ENCODE results near the gene CERKL.

The CERKL gene

DNA sequence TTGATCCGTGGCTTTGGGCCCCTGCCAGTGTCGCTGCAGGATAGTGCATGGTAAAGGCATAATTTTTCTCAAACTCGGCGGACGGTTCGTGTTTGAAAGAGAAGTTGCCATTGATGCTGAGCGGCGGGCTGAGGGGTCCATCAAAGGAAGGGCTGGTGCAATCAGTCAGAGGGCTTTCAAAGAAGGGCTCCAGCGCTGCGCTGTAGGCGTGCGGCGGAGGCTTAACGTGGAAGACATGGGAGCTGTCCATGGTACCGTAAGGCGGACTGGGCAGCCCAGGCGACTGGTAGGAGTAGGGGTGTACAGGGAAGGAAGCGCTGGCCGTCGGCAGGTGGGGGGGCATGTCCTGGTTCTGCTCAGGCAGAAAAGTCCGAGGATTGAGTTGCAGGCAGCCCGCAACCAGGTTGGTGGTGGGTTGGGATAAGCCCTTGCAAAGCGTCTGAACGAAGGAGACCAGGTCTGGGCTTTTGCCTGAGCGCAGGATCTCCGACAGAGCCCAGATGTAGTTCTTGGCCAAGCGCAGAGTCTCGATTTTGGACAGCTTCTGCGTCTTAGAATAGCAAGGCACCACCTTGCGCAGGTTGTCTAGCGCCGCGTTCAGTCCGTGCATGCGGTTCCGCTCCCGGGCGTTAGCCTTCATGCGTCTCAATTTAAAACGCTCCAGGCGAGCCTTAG is 21.1 kb upstream of the CERKL start:
- ATAC-seq (peak; percentile 70), DNase-seq (peak; percentile 72)

DNA sequence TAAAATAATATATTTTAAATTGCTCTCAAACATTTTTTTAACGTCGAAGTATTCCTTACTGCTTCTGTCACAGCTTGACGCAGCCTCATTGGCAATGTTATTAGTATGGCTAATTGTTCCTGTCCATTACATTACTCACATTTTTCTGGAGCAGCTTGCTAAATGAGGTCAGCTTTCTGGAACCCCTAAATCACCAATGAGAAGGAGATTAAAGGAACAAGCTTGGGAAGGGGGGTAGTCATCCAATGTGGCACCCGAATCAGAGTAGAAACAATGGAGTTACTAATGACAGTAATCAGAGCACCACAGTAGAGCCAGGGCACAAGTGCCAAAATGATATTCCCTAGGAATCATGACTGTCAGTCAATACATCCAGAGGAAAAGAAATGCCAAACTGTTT is 18.3 kb upstream of the CERKL start:
- no peak for ATAC-seq
- no peak for DNase-seq

DNA sequence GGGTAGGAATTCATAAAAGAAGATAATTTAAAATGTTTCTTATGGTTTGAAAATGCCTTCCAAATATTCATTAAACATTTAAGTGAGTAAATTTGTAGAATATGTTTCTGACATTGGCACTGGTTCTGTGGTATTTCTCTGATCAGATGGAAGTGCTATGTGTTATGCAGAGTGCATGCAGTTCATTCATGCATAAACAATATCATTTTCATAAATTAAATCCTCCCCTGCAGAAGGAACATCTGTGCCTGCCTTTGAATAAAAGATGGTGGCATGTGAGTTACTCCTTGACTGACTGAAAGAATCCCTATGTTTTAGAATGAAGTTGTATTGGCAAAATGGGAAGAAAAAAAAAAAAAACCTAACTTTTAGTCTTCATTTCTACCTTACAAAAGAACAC is 17.6 kb upstream of the CERKL start:
- DNase-seq (no peak), ATAC-seq (no peak)

DNA sequence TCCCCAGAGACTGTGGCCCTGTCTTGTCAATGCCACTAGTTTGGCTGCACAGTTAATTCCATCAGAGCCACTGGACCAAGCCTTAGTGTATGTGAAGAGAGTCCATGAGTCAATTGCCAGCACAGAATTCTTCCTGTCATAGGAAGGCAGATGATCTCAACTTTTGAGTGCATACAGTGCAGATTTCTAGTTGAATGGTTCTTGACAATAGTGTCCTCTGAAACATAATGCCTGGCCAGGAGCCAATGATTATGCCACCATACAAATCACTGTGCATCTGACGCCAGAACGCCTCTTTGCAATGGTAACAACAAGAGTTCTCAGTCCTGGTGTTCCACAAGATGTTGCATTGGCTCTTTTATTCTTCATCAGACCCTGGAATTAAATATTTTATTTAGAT is 16.3 kb upstream of the CERKL start:
- ATAC-seq: no peak

DNA sequence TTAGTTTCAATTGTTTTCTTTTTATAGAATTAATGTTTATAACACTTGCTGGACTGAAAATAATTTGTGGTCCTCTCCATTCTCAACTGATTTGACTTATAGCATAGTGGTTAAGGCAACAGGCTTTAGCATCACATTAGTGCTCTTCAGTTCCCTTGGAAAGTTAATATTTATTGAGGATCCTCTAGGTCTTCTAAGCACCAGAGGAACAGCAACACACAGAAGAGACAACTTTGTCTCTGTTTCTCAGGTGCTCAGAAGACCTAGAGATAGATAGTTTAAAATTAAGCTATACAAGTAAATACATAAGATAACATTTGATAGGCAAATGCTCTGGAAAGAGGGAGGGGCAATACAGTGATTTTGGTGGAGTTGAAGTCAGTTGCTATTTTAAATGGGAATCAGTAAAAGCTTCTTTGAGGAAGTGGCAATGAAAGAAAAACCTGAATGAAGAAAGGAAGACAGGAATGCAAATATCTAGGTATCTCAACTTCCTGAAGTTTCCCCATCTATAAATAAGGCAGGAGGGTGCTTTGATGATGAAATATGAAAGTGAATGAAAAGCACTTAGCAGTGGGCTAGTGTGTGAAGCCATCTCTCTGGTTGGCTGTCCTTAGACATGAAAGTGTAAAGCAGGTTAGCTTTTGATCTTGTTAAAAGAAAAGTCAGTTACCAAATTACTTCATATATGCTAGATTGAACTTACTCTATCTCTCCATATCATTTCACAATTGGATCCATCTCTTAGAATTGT is 15.5 kb upstream of the CERKL start:
- ATAC-seq (no peak), DNase-seq (no peak)

More for the DNA sequence above, 16.3 kb upstream of the CERKL start:
- no peak for DNase-seq

DNA sequence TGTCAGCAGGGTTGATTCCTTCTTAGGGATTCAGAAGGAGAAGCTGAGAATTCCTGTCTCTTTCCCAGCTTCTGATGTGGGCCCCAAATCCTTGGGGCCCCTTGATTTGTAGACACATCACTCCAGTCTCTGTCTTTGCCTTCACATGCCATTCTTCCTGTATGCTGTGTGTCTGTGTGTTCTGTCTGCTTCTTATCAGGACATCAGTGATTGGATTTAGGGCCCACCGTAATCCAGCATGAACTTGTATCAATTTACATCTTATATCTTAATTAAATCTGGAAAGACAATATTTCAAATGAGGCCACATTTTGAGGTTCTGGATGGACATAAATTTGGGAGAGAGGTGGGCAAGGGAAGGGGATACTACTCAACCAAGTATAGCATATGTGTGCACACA is 13.7 kb upstream of the CERKL start:
- DNase-seq: no peak
- ATAC-seq: no peak

DNA sequence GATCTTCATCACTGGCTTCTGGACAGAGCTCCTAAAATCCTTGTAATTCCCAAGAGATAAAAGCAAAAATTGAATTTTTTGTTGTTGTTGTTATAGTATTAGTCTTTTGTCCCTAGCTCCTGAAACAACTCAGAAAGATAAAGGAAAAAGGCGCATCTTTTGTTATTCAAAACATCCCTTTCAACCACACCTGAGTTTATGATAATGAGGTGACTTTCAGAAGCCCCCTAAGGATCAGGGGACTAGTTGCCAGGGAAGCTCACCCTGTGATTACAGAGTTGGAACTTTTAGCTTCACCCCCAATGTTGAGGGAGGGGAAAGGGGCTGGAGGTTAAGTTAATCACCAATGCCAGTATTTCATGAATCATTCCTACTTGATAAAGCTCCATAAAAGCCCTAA is 10.3 kb upstream of the CERKL start:
- ATAC-seq (no peak), DNase-seq (no peak)

DNA sequence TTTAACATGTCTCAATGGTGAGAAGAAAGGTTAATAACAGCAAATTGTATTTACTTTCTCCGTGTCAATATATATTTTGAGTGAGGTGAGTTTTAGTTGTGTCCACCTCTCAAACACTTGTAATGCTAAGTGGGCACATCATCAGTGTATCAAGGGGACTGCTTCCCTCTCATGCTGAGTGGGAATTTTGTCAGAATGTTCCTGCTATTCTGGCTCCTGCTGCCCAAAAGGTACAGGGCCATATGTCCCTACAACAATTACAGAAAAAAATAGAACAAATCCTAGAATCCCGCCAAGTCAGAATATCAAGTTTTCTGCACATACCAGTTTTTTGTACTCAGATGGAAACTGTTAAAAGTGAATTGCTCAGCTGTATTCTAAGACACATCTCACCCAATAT is 5.4 kb upstream of the CERKL start:
- no peak for ATAC-seq
- DNase-seq: no peak

DNA sequence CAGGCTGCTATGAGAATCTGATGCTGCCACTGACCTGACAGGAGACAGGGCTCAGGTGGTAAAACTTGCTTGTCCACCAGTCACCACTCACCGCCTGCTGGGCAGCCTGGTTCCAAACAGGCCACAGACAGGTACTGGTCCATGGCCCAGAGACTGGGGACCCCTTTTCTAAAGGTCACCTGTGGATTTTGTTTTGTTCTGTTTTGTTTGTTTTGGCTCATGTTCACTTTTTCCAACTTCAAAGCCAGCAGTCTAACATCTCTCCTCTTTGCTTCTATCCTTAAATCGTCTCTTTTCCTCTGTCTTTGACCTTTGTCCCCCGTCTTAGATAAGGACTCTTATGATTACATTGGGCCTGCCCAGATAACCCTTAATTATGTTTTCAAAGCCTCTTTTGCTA is 3.3 kb upstream of the CERKL start:
- DNase-seq (no peak), ATAC-seq (no peak)

DNA sequence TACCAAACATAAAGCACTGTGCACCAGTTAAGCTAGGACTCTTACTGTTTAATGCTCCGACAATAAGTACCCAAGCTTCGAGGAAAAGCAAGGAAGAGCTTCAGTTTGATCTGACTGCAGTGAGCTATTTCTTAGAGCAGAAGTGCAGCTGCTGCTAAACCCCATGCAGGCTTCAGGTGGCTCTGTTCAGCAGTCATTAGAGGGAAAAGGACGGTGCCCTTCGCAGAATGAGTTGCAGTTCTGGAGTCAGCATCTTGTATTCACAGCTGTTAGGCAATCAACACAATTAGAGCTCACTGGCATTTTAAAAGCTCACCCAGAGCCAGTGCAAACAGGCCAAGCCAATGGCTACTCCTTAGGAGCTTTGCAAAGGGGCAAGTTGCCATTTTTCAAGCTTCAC is 1.5 kb upstream of the CERKL start:
- ATAC-seq: no peak
- no peak for DNase-seq

DNA sequence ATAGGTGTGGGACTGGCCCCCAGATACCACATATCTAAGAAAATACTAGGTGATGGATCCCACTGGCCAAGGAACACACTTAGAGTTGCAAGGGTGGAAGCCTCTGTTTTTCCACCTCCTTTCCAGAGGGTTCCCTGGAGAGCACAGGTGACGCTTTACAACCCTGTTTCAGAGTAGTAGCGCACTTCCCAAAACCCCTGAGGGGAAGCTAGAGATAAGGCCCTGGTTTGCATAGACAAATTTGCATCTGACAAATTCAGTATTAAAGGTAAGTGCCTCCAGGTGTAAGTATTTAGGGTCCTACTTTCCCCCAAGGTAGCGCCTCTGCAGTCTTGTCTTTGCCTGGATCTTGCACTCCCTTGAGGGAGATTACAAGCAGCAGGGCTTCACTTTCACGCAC is 474 bp upstream of the CERKL start:
- no peak for DNase-seq
- no peak for ATAC-seq

DNA sequence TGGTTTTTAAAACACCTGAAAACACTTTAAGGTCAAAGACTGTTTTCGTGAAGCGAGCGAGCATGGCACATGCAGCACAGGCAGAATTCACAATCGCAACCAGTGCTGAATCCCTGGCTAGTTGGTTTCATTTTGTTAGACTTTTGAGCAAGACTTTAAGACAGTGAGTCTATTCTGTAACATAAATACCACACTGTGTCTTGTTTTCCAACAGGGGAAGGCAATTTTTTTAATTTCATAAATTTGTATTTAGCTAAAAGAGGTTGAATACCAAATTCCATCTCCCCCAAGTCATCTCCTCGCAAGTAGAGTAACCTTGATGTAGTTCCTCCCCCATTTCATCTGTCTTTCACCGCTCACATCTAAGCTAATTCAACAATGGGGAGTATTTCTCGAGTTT is 1.4 kb downstream of the CERKL start:
- ATAC-seq: no peak
- DNase-seq: no peak

DNA sequence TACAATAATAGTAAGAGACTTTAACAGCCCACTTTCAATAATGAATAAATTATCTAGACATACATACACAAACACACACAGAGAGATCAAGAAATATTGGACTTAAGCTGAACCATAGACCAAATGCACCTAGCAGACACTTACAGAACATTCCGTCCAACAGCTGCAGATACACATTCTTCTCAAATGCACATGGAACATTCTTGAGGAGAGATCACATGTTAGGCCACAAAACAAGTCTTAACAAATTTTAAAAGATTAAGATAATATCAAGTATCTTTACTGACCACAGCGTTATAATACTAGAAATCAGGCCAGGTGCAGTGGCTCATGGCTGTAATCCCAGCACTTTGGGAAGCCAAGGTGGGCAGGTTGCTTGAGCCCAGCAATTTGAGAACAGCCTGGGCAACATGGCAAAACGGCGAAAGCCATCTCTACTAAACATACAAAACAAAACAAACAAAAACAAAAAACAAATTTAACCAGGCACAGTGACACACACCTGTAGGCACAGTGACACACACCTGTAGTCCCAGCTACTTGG is 7.4 kb downstream of the CERKL start:
- ATAC-seq (no peak), DNase-seq (no peak)

DNA sequence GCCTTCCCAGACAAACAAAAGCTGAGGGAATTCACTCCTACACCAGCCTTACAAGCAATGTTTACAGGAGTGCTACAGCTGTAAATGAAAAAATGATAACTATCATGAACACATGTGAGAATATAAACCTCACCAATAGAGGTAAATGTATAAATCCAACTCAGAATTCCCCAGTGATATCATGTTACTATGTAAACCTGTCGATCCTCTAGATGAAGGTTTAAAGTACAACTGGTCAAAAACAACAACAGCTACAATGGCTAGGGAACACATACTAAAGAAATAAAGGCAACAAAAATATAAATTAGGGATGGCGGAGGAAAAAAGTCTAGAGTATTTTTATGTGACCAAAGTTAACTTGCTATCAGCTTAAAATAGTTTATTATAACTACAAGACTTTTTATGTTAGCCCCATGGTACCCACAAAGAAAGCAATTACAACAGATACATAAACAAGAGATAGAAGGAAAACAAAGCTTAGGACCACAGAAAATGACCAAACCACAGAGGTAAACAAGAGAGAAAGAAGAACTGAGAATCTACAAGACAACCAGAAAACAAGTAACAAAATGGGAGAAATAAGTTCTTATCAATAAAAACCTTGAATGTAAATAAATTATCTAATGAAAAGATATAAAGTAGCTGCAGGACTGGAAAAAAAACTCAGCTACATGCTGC is 8.3 kb downstream of the CERKL start:
- no peak for ATAC-seq

DNA sequence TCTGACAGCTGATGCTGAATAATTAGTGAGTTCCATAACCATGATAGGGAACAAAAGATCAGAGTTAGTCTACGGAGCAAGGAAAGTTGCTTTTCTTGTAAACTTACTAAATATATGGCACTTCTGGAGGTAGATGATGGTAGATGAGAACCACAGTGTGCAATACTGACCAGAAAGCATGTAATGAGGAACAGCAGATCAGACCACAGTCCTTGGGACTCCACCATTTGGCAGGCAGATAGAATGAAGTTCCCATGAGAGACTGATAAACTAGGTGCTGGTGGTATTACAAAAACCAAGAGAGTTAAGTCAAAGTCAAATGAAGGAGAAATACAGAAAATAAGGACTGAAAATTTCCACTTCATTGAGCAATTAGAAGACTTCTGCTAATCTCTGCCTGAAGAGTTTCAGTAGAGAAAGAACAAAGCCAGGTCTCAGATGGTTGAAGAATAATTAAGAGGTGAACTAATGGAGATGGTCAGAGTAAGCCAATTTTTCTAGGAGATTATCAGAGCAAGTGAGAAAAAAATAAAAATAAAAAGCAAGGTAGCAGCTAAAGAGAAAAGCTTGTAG is 10.4 kb downstream of the CERKL start:
- no peak for DNase-seq
- ATAC-seq: no peak

More for the DNA sequence above, 8.3 kb downstream of the CERKL start:
- no peak for DNase-seq

DNA sequence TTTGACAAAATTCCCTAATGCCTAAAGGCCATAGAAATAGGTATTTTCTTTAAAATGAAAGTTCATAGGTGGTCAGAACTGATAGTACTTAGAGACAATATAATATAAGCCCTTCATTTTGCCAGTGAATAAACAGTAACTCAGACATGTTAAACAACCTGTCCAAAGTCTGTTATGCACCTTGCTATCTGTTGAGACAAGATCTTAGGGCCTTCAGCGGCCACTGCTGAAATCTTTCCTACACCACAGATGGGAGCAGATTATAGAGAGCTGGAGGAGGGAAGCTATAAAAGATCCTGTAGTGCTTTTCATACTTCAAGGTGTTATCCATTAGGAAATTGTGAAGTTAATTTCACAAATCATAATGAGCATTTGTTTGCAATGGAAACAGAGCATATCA is 13.8 kb downstream of the CERKL start:
- no peak for DNase-seq
- ATAC-seq: no peak

DNA sequence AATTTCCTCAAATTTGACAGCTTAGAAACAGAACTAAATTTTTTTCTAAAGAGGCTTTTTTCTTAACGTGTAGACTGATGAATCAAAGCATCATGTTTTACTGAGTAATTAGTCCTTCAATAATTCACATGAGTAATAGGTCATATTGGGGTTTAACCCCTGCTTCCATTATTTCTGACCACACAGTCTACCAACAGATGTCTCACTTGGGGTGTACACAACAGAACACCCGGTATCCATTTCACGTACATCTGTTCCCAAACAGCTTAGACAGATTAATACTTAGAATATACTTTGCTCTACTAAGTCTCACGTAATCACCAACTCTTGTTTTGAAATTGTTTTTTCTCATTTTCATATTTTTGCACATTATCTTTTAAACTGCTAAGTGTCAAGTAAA is 14.8 kb downstream of the CERKL start:
- DNase-seq: no peak
- no peak for ATAC-seq

DNA sequence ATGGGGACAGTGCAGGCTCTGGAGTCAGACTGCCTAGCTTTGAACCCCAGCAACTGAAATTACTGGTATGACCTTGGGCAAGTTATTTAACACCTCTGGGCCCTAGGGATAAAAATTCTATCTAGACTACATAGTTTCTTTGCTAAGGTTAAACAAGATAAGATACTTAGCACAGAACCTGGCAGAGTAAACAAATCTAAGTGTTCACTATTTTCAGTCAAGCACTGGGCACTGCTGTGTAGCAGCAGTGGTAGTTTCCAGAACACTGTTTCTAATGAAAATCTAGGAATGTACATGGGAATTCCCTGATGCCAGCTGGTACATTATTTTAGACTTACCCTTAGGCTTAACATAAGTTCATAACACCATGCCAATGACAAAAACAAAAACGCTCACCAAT is 17.2 kb downstream of the CERKL start:
- DNase-seq (no peak), ATAC-seq (no peak)

DNA sequence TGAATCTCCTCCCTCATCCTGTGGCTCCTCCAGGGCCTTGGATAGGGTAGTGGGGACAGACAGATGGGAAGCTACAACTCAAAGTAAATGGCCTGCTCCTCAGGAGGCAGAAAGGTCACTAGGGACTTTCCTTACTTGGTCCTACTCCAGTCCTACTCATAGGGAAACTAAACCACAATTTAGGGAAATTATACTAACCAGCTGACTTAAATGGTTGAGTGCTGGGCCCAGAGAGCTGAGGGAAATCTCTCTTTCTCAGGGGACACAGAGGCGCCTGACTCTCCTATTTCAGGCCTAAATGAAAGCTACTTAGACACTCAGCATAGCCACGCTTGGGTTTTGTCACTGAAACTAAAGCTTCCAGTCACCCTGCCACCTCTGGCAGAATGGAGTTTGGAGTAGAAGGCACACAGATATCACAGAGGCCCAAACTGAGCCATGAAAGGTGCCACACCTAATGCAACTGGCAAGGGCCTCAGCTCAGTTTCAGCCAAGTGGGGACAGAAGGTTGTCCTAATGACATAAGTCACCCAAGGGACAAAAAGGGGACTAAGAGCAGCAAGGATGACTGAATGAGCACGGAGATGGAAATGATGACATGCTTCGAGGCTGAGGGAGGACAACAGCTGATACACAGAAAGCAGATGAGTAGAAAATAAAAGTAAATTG is 24.0 kb downstream of the CERKL start:
- DNase-seq: no peak
- no peak for ATAC-seq

DNA sequence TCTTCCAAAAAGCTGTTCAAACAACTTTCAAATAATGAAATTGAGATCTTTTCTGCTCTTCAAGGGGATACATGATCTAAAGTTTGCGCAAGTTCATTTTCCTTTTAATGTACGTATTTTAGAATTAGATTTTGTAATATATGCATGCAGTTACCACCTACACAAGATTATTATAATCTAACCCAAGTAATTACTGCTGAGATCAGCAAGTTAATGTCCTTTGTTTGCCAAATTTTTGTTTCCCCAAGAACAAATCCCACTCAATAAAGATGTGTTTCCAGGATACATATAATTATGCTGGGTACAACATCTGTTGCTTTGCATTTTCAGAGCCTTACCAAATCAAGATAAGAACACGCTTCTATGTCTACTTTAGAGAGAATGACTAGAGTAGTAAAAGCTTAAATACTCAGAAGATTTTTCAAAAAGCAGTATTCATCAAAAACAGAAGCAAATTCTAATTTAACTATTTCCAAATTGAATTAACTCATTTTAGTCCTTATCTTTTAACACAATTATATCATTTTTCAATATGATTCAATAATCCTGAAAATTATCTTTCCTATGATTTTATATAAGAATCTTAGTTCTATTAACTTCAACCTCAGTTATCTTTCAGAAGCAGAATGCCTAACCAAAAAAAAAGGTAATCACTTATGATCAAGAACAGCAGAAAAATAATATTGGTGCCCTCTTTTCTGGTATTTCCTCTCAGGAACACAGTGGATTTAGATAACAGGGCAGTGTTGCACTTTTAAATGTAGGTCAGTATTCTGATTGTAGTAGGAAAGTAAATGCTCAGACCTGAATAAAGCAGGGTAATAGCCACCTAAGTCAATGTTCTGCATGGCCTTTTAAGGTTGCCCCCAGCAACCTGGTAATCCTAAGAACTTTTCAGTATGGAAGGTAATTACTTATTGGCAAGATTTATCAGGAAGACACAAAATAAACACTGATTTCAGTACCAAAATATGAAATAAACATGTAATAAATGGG is 28.0 kb downstream of the CERKL start:
- no peak for ATAC-seq

DNA sequence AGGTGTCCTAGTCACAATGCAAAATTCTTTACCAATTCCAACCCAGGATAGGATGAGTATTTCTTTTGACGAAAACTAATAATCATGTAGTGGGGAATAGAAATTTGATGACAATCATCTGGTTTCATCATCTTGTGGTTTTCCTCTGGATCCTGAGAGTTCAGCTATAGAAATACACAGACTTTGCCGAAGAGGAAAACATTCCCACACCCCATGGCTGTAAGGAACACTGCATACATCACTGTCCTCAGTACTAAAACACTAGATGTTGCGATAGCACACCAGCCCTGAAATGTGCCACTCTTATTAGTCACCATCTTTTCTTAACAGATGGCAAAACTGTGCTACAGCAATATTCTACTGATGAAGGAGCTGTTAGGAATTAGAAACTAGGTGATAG is 29.4 kb downstream of the CERKL start:
- ATAC-seq (no peak), DNase-seq (no peak)

More for the DNA sequence above, 28.0 kb downstream of the CERKL start:
- no peak for DNase-seq
